Fibroblast of the aortic adventitia (primary cell): ENCODE measurements around the gene LSM10. TPM values are rescaled to one million over a fixed set of nuclear protein-coding genes. Genes with fewer than 3 reads are reported as not detected.
A peak's percentile ranks its signal among the peaks of the same experiment; 100 is the strongest.

ENCODE experiments used
- DNase-seq: peaks from one replicate; pipeline ENCODE4 v3.0.0-alpha.2; 2010; ENCODE audit warnings: low read depth
- H3K4me3 ChIP-seq: 2 replicates; pipeline ENCODE4 v1.5.1; 2011; ENCODE audit warnings: low read depth, mild to moderate bottlenecking, control low read depth, low read length, moderate library complexity
- CTCF ChIP-seq: IDR thresholded peaks from 2 replicates; pipeline ENCODE4 v1.5.1; 2011; ENCODE audit warnings: mild to moderate bottlenecking, low read length, control low read depth, inconsistent platforms; ENCODE audit not compliant: insufficient read depth
- total RNA-seq: library from RNA; depleted of rRNA; stranded (reverse); fragments of >200 nt; gene quantifications from 2 replicates; pipeline ENCODE4 v1.2.3, GENCODE V29; 2012; ENCODE audit warnings: low replicate concordance

LSM10 gene
- total RNA-seq = 3.9 and 9.5 TPM in 2 replicates

DNA sequence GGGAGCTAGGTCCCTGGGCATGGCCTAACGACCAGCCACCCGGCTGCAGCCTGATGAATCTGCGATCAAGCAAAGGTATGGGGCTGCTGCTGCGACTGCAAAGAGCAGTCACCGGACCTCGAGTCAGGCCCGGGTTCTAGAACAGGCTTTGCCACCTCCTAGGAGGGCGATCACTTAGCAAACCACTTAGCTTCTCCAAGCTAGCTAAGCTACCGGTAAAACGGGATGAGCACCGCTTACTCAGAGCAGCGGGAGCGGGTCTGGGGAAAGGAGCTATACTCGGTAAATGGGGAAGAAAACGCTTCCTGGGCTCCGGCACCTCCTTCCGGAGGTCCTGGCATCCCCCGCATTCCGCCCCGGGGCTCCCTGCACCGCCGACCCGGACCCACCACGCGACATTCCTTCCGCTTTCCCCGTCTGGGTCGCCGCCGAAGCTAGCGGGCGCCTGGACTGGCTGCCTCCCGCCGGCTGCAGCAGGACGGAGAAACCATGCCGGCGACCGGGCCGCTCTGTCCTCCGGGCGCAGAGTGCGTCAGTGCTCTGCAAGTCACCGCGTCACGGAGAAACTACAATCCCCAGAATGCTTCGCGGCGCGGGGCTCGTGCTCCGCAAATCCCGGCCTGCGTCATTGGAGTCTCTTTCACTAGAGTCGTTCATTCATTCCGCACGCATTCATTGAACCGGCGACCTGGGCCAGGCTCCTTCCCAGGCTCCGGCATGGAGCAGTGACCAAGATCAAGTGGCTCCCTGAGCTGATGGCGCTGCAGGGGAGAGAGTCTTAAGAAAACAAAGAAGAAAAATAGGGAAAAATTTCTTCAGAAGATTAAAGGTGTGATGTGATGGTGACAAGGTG is at the start of gene LSM10:
Gene LSM10 (minus strand): TSS at position 531 of the 853 bp plus-strand sequence. CDS start 3,779 bp downstream, outside the sequence.
- H3K4me3 ChIP-seq = peak within 1 kb of the TSS; percentile 90
- TF ChIP-seq CTCF = no peak
- peak; percentile 93 for DNase-seq

DNA sequence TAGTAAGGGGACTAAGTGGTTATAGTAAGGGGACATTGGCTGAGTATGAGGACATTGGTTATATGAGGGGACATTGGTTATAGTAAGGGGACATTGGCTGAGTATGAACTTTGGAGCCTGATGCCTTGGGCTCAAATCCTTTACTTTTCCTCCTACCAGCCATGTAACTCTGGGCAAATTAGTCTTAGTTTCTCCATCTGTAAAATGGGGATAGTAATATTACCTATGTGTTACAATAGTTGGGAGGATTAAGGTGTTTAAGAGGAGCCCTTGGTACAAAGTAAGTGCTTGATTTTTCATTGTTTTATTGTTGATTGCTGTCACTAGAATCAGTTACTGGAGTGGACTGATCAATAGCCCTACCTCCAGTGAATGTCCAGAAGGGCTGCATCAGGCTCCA is 49.7 kb upstream of the LSM10 start:
- H3K4me3 ChIP-seq = no peak overlapping the region
- no peak for TF ChIP-seq CTCF
- no peak for DNase-seq

GRCh38 chr1:36446746-36447145 is 49.0 kb upstream of the LSM10 start:
- no peak for DNase-seq
- H3K4me3 ChIP-seq = no peak overlapping the region
- no peak for TF ChIP-seq CTCF

- DNase-seq = no peak
- TF ChIP-seq CTCF = no peak
- H3K4me3 ChIP-seq = no peak overlapping the region
Observed at GRCh38 chr1:36446271-36446670, 48.6 kb upstream of the LSM10 start.

GRCh38 chr1:36443297-36443696 is 45.6 kb upstream of the LSM10 start:
- TF ChIP-seq CTCF = no peak

GRCh38 chr1:36442337-36442736 is 44.6 kb upstream of the LSM10 start:
- TF ChIP-seq CTCF = no peak
- DNase-seq = no peak
- no peak overlapping the region for H3K4me3 ChIP-seq

More at GRCh38 chr1:36443297-36443696, 45.6 kb upstream of the LSM10 start:
- DNase-seq = no peak
- H3K4me3 ChIP-seq = no peak overlapping the region

DNA sequence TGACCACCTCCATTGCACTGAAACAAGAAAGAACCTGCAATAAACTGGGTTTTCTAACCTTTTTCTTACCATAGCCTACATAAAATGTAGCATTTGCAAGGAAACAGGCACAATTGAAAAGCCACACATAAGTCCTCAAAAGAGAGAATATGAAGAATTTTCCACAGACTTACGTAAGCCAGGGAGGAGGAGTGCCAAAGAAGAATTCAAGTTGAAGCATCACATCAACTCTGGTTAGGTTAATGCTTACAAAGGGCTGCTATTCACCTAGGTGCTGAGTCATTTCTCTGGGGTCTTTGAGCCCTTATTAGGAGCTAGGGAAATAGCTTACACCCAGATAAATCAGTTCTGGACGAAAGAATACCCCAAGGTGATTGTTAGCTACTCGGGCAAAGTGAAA is 42.9 kb upstream of the LSM10 start:
- no peak for TF ChIP-seq CTCF
- no peak for DNase-seq
- no peak overlapping the region for H3K4me3 ChIP-seq
